ENCODE results near the gene SRPX2. TPM values are rescaled to one million over a fixed set of nuclear protein-coding genes. Genes with fewer than 3 reads are reported as not detected.

The SRPX2 gene
- total RNA-seq, 3 donors from 2014 or later: 3.3 to 17.6 (median 13.9) TPM

DNA sequence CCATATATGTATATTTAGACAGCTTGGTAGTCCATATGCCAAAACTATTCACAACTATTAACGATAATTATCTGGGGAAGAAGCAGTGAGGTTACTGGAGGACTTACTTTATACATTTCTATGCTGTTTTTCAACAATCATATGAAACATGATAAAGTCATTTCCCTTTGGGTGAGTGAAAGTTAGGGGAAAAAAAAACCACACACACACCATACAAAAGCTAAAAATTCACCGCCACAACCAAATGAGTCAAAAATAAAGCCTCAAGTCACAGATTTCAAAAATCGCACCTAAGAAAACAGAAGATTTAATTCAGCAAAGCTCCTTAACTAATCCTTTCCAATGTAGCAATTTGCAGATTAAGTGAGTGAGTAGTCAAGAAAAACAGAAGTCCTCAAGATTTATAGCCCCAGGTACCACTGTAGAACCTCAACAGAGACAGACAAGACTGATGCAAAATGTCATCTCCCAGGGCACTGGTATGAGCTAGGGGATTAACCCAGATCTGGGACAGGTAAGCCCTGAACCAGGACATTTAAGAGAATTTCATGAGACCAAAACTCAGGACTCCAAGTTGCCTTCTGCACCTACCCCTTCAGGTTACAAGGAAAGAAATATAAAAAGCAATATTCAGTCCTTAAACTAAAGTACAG is 52.8 kb downstream of the SRPX2 start:
- no peaks in the 10 kb centered on the region for H3K4me1 ChIP-seq (ENCODE audit: low read depth)
- DNase-seq (no peak), ATAC-seq (no peak)
- TF ChIP-seq, protein P1, sequence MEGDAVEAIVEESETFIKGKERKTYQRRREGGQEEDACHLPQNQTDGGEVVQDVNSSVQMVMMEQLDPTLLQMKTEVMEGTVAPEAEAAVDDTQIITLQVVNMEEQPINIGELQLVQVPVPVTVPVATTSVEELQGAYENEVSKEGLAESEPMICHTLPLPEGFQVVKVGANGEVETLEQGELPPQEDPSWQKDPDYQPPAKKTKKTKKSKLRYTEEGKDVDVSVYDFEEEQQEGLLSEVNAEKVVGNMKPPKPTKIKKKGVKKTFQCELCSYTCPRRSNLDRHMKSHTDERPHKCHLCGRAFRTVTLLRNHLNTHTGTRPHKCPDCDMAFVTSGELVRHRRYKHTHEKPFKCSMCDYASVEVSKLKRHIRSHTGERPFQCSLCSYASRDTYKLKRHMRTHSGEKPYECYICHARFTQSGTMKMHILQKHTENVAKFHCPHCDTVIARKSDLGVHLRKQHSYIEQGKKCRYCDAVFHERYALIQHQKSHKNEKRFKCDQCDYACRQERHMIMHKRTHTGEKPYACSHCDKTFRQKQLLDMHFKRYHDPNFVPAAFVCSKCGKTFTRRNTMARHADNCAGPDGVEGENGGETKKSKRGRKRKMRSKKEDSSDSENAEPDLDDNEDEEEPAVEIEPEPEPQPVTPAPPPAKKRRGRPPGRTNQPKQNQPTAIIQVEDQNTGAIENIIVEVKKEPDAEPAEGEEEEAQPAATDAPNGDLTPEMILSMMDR (IDR thresholded peaks at IDR 0.05): no peak
- no peaks in the 10 kb centered on the region for H3K36me3 ChIP-seq (ENCODE audit: low read depth)
- H3K4me3 ChIP-seq: no peak overlapping the region
- intact Hi-C loops (cut with DNase I, micrococcal nuclease): no loop called here
- no peaks in the 10 kb centered on the region for H3K9me3 ChIP-seq

DNA sequence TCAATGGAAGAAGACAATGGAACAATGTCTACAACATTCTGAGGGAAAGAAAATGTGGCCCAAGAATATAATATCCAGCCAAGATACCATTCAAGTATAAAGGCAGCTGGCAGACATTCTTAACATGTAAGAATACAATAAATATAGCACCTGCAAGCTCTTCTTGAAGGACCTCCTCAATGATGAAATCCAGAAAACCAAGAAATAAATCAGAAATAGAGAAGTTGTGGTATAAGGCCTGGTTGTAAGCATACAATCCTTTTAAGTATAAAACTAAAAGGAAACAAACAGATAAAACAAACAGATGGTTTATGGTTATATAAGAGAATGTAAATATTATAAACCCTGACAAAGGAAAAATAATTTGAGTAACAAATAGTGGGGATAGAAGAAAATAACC is 54.6 kb downstream of the SRPX2 start:
- Histone ChIP-seq H3K4me1 (ENCODE audit: low read depth) (no peaks in the 10 kb centered on the region), H3K9me3 (no peaks in the 10 kb centered on the region), H3K4me3 (no peak overlapping the region), H3K36me3 (ENCODE audit: low read depth) (no peaks in the 10 kb centered on the region)
- no peak for DNase-seq
- TF ChIP-seq, protein P1 (IDR thresholded peaks at IDR 0.05): no peak
- intact Hi-C loops (cut with DNase I, micrococcal nuclease): no loop called here
- no peak for ATAC-seq

DNA sequence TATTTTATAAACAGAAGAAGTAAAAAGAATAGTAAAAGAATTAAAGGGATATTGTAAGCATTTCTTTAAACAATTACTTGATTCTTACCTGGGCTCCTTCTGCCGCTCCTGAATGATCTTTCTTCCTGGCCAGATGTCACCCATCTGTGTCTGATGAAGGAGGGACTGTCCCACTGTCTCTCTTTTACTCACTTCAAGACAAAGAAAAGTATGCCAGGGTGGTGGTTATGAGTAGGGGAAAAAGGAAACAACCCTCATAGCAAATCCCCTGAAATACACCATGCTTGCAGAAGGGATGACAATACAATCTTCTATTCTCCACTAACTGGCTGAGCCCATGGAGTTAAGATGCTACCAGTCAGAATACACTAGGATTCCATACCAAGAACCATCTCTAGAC is 56.8 kb downstream of the SRPX2 start:
- H3K4me3 ChIP-seq: no peak overlapping the region
- H3K9me3 ChIP-seq: no peaks in the 10 kb centered on the region
- intact Hi-C loops (cut with DNase I, micrococcal nuclease): no loop called here
- H3K4me1 ChIP-seq (ENCODE audit: low read depth): no peaks in the 10 kb centered on the region
- TF ChIP-seq, protein P1 (IDR thresholded peaks at IDR 0.05): no peak
- DNase-seq: no peak
- H3K36me3 ChIP-seq (ENCODE audit: low read depth): no peaks in the 10 kb centered on the region
- no peak for ATAC-seq

DNA sequence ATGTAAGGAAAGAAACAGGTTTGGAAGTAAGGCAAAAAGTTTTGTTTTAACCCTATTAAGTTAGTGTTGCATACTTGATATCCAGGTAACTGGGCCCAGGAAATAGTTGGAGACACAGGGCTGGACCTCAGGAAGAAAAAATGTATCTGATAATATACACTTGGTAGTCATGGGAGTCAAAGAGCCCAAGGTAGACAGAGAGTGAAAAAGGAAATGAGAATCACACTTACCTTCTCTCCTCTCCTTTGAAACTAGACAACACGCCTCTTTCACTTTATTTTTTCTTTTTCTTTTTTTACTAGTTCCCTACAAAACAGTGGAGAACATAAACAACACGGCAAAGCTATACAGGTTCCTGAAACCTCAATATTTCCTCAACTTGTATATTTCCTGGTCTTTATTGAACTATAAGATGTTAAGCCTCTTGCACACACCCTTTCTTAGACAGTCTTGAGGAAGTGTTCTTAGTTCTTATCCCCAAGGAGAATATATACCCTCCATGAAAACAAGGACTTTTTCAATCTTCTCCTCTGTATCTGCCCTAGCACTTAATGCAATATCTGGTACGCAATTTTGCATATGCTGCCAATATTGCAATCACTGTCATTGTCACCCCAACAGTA is 60.7 kb downstream of the SRPX2 start:
- intact Hi-C loops (cut with DNase I, micrococcal nuclease): no loop called here
- no peak for DNase-seq
- Histone ChIP-seq H3K9me3 (no peaks in the 10 kb centered on the region), H3K4me3 (no peak overlapping the region), H3K36me3 (ENCODE audit: low read depth) (no peaks in the 10 kb centered on the region), H3K4me1 (ENCODE audit: low read depth) (no peaks in the 10 kb centered on the region)
- ATAC-seq: peak; percentile 74
- TF ChIP-seq, protein P1 (IDR thresholded peaks at IDR 0.05): no peak

DNA sequence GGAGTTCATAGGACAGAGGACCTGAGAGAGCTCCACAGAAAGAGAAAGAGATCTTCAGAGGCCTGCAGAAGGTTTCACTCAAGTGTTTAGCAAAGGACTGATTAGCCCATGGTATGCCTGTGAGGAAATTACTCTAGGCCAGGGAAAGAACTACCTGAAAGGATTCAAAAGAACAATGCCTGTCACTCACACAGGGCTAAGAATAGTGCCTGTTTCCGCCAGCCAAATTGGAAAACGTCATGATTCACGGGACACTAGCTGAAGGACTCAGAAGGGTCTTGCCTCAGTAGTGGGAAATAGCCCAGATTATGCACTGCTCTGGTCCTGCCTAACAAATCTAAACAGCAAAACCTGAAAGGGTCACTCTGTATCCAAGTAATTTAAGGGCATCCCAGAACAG is 66.8 kb downstream of the SRPX2 start:
- H3K4me3 ChIP-seq: no peak overlapping the region
- TF ChIP-seq, protein P1 (IDR thresholded peaks at IDR 0.05): no peak
- no peak for DNase-seq
- H3K4me1 ChIP-seq (ENCODE audit: low read depth): no peaks in the 10 kb centered on the region
- no peaks in the 10 kb centered on the region for H3K9me3 ChIP-seq
- no peaks in the 10 kb centered on the region for H3K36me3 ChIP-seq (ENCODE audit: low read depth)
- no peak for ATAC-seq
- intact Hi-C loops (cut with DNase I, micrococcal nuclease): no loop called here

Measured in mucosa of descending colon (tissue), 3 donors.